Measurements from ENCODE around the gene GFPT2.

Gene GFPT2

DNA sequence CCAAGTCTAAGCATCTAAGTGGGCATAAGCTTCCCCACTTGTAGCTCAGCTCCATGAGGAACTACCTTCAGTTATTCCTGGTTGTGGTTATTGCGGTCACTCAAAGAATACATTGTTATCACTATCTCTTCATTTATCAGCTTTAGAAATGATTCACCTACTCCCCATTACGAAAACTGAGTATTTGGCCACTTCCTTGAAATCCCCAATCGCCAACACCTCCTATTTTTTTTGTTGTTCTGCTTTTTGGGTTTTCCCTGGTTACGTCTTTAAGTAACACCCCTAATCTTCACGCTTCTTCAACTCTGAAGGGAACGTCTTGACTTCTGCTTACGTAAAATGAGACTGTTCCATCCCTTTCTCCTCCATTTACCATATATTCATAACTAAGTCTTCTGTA is 81.9 kb downstream of the GFPT2 start:
- DNase-seq, result no peak

- peak; percentile 4 for DNase-seq
Observed at GRCh38 chr5:180259260-180259611, 93.9 kb downstream of the GFPT2 start.

GRCh38 chr5:180253036-180253824 is 99.9 kb downstream of the GFPT2 start:
- DNase-seq, result no peak

DNA sequence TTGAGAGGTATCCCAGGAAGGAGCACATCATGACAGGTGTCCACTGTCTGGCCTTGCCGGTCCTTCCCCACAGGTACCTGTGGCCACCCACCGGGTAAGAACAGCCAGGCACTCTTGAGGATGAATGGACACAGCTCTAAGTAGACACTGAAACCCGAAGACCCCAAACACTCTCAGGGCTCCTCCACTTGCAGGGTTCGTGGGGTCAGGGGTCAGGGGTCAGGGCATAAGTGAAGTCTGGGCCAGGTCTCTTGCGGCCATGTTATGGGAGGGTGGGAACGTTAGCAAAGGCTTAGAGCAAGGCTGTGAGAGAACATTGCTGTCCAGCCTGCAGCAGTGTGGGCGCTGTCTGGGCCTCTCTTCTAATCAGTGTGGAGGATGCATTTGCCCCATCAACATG is 101.2 kb downstream of the GFPT2 start:
- no peak for DNase-seq

GRCh38 chr5:180251141-180251540 is 102.0 kb downstream of the GFPT2 start:
- DNase-seq, result no peak

Data from fibroblast of skin of abdomen (primary cell).